Activated T-helper 17 cell treated with anti-CD3 and anti-CD28 coated beads, Interleukin-2, amount 50 U/mL, for 72 hours (primary cell): ENCODE data around the gene ZNF787. TPM values are rescaled to one million over a fixed set of nuclear protein-coding genes. Genes with fewer than 3 reads are reported as not detected.
"Not testable (repeated sequence)": the region's sequence is repeated elsewhere in the genome, so short reads cannot be mapped to it uniquely, and the experiment has no call there.

Experiments
- ATAC-seq: fragments of 150-1000 bp; cut with Tn5 transposase; replicated peaks from 2 replicates; pipeline ENCODE4 v1.10.0; 2021; ENCODE audit warnings: mild to moderate bottlenecking, moderate library complexity
- H3K27ac Mint-ChIP-seq: one replicate; pipeline ENCODE4 v1.8.0; 2022; ENCODE audit warnings: mixed read lengths
- H3K27me3 Mint-ChIP-seq: one replicate; pipeline ENCODE4 v1.8.0; 2022; ENCODE audit warnings: mixed read lengths
- H3K36me3 Mint-ChIP-seq: one replicate; pipeline ENCODE4 v1.8.0; 2022; ENCODE audit warnings: low read depth, mild to moderate bottlenecking, mixed read lengths
- H3K4me1 Mint-ChIP-seq: one replicate; pipeline ENCODE4 v1.8.0; 2022; ENCODE audit warnings: mixed read lengths
- H3K4me3 Mint-ChIP-seq: one replicate; pipeline ENCODE4 v1.8.0; 2022; ENCODE audit warnings: mild to moderate bottlenecking, mixed read lengths
- H3K9me3 Mint-ChIP-seq: one replicate; pipeline ENCODE4 v1.8.0; 2022; ENCODE audit warnings: mixed read lengths
- total RNA-seq, 2 donors: library from RNA; stranded (reverse); gene quantifications; one replicate each; pipeline ENCODE4 v1.2.3, GENCODE V29; 2022

ZNF787 gene
- total RNA-seq, 2 donors from 2014 or later = 27.8 to 33.2 TPM

GRCh38 chr19:56098731-56099568 lies 22.1 kb downstream of the ZNF787 start:
- peaks cover 48% of the 10 kb centered on the region for H3K36me3 Mint-ChIP-seq
- no peak overlapping the region for H3K4me3 Mint-ChIP-seq
- no peak for ATAC-seq
- no peak overlapping the region for H3K27ac Mint-ChIP-seq
- H3K9me3 Mint-ChIP-seq = no peaks in the 10 kb centered on the region
- H3K27me3 Mint-ChIP-seq = no peaks in the 10 kb centered on the region
- no peaks in the 10 kb centered on the region for H3K4me1 Mint-ChIP-seq

DNA sequence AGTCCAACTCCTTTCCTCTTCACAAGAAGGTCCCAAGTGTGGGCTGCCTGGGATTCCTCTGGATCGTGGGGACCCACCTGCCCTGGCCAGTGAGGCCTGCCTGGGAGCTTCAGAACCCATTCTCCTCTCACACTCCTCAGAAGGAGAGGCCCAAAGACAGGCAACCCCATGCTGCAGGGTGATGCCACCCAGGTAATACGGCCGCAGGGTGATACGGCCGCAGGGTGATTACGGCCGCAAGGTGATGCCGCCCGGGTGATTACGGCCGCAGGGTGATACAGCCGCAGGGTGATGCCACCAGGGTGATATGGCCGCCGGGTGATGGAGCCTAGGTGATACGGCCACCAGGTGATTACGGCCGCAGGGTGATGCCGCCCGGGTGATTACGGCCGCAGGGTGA lies 22.9 kb downstream of the ZNF787 start:
- not testable (repeated sequence) for H3K4me1 Mint-ChIP-seq, H3K4me3 Mint-ChIP-seq, H3K9me3 Mint-ChIP-seq, ATAC-seq, H3K27me3 Mint-ChIP-seq, H3K27ac Mint-ChIP-seq
- H3K36me3 Mint-ChIP-seq = peaks cover 54% of the 10 kb centered on the region

DNA sequence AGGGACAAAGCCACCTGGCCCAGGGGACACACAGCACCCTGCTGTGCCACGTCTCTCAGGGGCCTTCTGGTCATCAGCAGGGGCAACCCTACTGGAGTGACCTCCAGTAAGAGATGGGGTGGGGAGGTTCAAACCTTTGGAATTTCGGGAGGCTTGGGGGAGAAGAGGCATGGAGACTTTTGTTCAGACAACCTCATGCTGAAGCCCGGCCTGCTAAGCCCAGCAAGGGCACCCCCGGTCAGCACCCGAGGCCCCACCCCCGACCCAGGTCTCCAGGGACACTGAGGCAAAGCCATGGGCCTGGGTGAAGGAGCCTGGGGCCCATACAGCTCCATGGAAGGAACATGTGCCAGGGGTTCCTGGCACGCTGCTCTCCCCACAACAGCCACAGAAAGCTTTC lies 23.3 kb downstream of the ZNF787 start:
- no peaks in the 10 kb centered on the region for H3K27me3 Mint-ChIP-seq
- H3K36me3 Mint-ChIP-seq = peaks cover 59% of the 10 kb centered on the region
- no peak for ATAC-seq
- no peaks in the 10 kb centered on the region for H3K9me3 Mint-ChIP-seq
- H3K4me1 Mint-ChIP-seq = peaks cover 4% of the 10 kb centered on the region
- no peak overlapping the region for H3K4me3 Mint-ChIP-seq
- H3K27ac Mint-ChIP-seq = no peak overlapping the region

GRCh38 chr19:56097306-56097705 lies 23.8 kb downstream of the ZNF787 start:
- Mint-ChIP-seq H3K4me1 (peaks cover 7% of the 10 kb centered on the region), H3K9me3 (no peaks in the 10 kb centered on the region), H3K27ac (no peak overlapping the region), H3K36me3 (peaks cover 60% of the 10 kb centered on the region), H3K27me3 (no peaks in the 10 kb centered on the region), H3K4me3 (no peak overlapping the region)
- ATAC-seq = no peak

DNA sequence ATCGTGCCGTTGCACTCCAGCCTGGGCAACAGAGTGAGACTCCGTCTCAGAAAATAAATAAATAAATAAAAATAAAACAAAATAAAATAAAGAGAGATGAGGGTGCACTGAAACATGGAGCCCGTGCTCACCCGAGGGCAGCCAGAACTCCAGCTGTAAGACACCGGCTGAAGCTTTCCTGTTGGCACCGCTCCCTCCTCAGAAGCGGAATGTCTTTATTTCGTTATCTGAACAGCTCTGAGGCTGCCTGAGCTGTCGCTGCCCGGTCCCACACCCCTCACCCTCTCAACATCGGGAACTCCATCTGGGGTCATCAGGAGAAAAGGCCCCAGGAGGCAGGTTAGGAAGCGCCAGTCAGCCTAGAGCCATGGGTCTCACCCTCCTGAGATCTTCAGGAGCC lies 24.4 kb downstream of the ZNF787 start:
- Mint-ChIP-seq H3K4me1 (peaks cover 7% of the 10 kb centered on the region), H3K36me3 (peaks cover 56% of the 10 kb centered on the region), H3K27me3 (no peaks in the 10 kb centered on the region), H3K4me3 (no peak overlapping the region), H3K27ac (no peak overlapping the region), H3K9me3 (no peaks in the 10 kb centered on the region)
- ATAC-seq = no peak

GRCh38 chr19:56094449-56094848 lies 26.6 kb downstream of the ZNF787 start:
- ATAC-seq = no peak
- H3K4me3 Mint-ChIP-seq = no peak overlapping the region
- peaks cover 13% of the 10 kb centered on the region for H3K4me1 Mint-ChIP-seq
- H3K9me3 Mint-ChIP-seq = no peaks in the 10 kb centered on the region
- H3K36me3 Mint-ChIP-seq = peaks cover 60% of the 10 kb centered on the region
- no peaks in the 10 kb centered on the region for H3K27me3 Mint-ChIP-seq
- no peak overlapping the region for H3K27ac Mint-ChIP-seq

DNA sequence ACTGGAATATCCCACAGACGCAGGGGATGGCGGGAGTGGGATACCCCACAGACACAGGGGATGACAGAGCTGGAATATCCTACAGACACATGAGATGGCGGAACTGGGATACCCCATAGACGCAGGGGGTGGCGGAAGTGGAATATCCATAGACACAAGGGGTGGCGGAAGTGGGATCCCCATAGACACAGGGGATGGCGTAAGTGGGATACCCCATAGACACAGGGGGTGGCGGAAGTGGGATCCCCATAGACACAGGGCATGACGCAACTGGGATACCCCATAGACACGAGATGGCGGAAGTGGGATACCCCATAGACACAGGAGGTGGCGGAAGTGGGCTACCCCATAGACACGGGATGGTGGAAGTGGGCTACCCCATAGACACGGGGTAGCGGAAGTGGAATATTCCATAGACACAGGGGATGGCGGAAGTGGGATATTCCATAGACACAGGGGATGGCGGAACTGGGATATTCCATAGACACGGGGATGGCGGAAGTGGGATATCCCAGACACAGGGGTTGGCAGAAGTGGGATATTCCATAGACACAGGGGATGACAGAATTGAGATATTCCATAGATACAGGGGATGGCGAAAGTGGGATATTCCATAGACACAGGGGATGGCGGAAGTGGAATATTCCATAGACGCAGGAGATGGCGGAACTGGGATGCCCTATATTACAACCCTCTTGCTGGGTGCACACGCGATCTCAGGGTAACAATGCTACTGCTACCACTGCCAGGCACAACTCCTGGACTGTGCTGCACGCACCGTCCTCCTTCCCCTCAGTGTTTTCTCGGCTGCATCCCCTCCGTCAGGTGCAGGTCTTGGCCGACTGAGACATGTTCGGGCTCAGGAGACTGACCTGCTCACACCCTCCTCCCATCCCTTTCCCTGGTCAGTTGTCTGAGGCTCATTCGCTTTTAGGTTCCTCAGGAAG lies 28.1 kb downstream of the ZNF787 start:
- no peak for ATAC-seq
- H3K27ac Mint-ChIP-seq = no peak overlapping the region
- H3K4me1 Mint-ChIP-seq = peaks cover 13% of the 10 kb centered on the region
- no peaks in the 10 kb centered on the region for H3K27me3 Mint-ChIP-seq
- H3K9me3 Mint-ChIP-seq = no peaks in the 10 kb centered on the region
- H3K4me3 Mint-ChIP-seq = no peak overlapping the region
- peaks cover 69% of the 10 kb centered on the region for H3K36me3 Mint-ChIP-seq

DNA sequence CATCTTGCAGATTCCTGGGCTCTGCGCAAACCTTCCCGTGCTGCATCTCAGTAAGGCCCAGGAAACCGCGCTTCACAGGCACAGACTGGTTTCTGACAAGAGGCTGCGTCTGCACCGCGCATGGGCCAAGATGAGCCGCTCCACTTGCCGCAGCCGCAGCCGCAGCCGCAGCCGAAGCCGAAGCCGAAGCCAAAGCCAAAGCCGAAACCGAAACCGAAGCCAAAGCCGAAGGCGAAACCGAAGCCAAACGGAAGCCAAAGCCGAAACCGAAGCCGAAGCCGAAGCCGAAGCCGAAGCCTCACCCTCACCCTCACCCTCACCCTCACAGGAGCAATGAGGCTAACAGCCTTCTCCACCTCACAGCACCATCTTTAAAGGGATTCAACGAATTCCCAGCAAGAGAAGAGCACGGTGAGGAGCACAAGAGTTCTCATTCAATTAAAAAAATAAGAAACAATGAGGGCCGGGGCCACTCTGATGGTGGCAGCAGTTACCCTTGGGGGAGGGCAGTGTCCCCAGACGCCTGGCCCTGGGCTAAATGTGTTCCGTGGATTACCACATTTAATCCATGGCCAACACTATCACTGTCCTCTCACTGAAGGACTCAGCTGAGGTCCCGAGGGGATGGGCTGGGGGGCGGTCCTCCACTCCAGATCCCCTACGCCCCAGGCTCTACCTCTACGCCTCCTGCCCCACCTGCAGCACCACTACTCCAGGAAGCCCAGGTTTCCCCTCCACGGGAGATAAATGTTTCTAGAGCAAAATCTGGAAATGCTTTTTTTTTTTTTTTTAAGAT lies 29.1 kb downstream of the ZNF787 start:
- Mint-ChIP-seq H3K9me3 (no peaks in the 10 kb centered on the region), H3K4me3 (no peak overlapping the region), H3K36me3 (peaks cover 66% of the 10 kb centered on the region), H3K4me1 (peaks cover 13% of the 10 kb centered on the region), H3K27me3 (no peaks in the 10 kb centered on the region), H3K27ac (no peak overlapping the region)
- no peak for ATAC-seq

DNA sequence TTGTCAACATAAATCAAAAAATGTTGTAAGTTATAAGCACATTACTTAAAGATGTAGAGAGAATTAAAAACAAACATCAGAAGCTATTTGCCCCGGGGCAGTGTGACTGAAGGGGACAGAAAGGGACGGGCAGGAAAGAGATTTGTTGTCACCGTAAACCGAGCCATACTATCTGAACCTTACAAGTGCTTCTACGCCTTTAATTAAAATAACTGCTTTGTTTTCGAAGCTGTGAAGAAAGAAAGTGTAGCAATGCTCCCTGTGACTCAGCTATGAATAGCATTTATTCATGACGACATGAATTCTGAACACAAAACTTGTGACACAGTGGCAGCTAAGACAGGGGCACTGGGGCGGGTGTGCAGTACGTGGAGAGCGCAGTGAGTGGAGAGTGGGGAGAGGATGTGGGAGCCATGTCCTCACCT lies 30.0 kb downstream of the ZNF787 start:
- no peak overlapping the region for H3K27ac Mint-ChIP-seq
- no peak for ATAC-seq

DNA sequence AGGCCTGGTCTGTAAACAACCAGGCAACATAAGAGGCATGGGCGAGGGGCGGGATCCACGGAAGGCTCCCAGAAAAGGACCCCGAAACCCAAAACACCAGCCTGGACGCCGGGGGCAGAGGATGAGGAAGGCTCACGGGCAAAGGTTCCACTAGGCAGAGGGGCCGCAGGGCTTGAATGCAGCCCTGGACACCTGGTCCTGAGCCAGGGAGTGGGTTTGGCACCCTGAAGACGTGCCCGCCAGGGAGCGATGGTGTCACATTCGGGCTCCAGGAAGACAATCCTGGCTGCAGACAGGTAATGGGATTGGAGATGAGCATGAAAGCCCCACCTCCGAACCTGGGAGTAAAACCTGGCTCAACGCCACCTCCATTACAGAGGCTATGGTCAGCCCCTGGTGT lies 31.8 kb downstream of the ZNF787 start:
- H3K4me1 Mint-ChIP-seq = peaks cover 13% of the 10 kb centered on the region
- peaks cover 49% of the 10 kb centered on the region for H3K36me3 Mint-ChIP-seq
- no peak for ATAC-seq
- no peak overlapping the region for H3K4me3 Mint-ChIP-seq
- no peak overlapping the region for H3K27ac Mint-ChIP-seq
- no peaks in the 10 kb centered on the region for H3K9me3 Mint-ChIP-seq
- H3K27me3 Mint-ChIP-seq = no peaks in the 10 kb centered on the region

More for the DNA sequence above, 30.0 kb downstream of the ZNF787 start:
- H3K4me3 Mint-ChIP-seq = no peak overlapping the region
- H3K27me3 Mint-ChIP-seq = no peaks in the 10 kb centered on the region
- no peaks in the 10 kb centered on the region for H3K9me3 Mint-ChIP-seq
- H3K4me1 Mint-ChIP-seq = peaks cover 13% of the 10 kb centered on the region
- H3K36me3 Mint-ChIP-seq = peaks cover 64% of the 10 kb centered on the region

DNA sequence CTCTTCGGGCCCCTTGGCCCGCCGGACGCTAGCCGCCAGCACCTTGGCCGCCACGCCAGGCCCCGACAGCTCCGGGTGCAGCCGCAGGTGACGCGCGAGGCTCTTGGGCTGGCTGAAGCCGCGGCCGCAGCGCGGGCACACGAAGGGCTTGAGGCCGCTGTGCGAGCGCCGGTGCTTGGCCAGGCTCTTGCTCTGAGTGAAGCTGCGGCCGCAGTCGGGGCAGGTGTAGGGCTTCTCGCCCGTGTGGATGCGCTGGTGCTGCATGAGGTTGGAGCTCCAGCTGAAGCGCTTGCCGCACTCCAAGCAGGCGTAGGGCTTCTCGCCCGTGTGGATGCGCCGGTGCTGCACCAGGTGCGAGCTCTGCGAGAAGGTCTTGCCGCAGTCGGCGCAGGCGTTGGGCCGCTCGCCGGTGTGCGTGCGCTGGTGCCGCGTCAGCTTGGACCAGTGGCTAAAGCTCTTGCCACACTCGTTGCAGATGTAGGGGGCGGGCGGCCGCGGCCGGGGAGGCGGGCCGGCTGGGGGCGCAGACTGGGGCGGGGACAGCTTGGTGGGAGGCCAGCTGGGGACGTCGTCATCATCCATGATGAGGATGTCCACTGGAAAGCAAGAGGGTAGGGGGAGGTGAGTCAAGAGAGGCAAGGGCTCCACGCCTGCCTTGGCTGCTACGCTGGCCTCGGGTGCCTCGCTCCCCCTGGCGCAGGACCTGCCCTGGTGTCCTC lies 32.4 kb downstream of the ZNF787 start:
- peaks cover 43% of the 10 kb centered on the region for H3K36me3 Mint-ChIP-seq
- no peaks in the 10 kb centered on the region for H3K9me3 Mint-ChIP-seq
- H3K4me3 Mint-ChIP-seq = no peak overlapping the region
- no peaks in the 10 kb centered on the region for H3K27me3 Mint-ChIP-seq
- no peak for ATAC-seq
- H3K27ac Mint-ChIP-seq = no peak overlapping the region
- peaks cover 13% of the 10 kb centered on the region for H3K4me1 Mint-ChIP-seq

DNA sequence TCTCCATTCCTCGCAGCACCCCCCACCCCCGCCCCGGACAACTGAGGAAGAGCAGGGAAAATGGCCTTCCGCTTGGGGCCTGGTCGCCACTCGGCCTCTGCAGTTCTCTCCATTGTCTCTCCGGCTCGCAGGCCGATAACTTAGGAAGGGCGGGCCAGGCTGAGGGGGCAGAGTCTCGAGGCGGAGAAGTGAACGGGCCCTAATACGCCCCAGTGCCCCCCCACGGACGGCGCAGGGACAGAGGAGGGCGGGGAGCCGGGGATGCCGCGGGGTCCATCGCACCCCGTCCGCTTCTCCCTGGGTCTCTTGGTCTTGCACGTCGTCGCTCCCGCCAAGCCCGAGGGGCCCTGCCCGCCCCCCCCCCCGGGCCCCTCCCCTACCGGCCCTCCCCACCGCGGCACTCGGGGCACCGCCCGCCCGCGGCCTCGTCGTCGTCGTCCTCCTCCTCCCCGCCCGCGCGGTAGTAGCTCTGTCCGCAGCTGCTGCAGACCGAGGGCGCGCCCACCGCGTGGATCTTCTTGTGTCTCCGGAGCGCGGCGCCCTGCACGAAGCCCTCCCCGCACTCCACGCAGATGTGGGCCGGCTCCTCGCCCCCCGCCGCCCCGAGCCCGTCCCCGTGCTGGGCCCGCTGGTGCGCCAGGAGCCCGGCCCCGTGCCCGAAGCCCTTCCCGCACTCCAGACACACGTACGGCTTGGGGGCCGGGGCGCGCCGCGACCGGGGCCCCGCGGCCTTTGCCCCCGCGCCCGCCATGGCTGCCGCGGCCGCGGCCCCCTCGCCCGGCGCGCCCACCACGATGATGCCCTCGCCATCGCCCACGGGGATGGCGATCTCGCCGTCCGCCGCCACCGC lies 33.2 kb downstream of the ZNF787 start:
- Mint-ChIP-seq H3K9me3 (no peaks in the 10 kb centered on the region), H3K36me3 (peaks cover 36% of the 10 kb centered on the region), H3K4me3 (no peak overlapping the region), H3K4me1 (peaks cover 10% of the 10 kb centered on the region), H3K27me3 (no peaks in the 10 kb centered on the region), H3K27ac (no peak overlapping the region)
- ATAC-seq = no peak
